GM19239 (cell line): ENCODE results near the gene NEAT1.

Source experiments
- DNase-seq: peaks from one replicate; pipeline ENCODE4 v3.0.0; 2011; ENCODE audit warnings: low spot score; ENCODE audit not compliant: insufficient read length
- FAIRE-seq: peaks from 2 replicates; lab custom pipeline; 2011; peaks lifted over from hg19 to GRCh38; lab: Jason Lieb, UNC

NEAT1 gene

DNA sequence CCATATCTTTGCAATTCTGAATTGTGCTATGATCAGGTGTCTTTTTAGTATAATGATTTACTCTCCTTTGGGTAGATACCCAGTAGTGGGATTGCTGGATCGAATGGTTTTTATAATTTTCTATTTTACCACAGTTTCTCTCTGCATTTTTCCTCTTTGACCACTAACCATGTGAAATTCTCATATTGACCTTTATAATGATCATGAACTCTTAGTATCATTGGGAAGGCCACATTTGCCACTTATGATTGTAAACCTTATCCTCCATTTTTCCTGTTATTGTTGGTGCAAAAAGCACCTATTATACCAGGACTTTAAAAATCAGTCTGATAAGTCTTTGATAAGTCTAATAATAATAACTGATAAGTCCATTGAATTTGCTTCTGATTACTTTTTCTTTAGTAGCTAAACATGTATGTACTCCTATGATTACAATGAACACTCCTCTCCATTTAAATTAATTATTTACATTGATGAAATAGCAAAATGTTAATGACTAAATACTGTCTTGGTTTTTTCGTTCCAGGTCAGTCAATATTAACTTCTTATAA, 9.6 kb downstream of the NEAT1 start:
- FAIRE-seq: no peak
- DNase-seq: no peak

DNA sequence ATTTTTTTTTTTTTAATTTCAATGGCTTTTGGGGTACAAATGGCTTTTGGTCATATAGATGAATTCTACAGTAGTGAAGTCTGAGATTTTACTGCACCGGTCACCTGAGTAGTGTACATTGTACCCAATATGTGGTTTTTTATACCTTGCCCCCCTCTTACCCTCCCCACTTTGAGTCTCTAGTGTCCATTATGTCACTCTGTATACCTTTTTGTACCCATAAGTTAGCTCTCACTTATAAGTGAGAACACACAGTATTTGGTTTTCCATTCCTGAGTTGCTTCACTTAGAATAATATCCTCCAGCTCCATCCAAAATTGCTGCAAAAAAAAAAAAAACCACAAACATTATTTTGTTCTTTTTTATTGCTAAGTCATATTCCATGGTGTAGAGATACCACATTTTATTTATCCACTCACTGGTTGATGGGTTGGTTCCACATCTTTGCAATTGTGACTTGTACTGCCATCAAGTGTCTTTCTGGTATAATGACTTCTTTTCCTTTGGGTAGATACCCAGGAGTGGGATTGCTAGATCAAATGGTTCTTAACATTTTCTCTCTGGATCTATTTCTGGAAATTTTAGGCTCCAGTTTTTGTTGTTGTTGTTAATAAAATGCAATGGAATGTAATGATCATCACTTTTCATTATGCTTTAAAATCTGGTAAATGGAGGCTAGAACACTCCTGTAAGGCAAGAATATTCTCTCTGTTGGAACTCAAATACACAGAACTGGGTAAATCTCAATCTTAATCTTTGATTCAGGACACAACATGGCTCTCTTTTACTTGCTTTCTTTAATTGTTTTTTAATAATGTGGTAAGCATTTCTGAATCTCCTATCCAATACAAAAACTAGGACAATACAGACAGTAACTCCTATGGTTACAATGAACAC, 10.3 kb downstream of the NEAT1 start:
- DNase-seq (no peak), FAIRE-seq (peak; percentile 45)

- FAIRE-seq: no peak
- no peak for DNase-seq
Measured at GRCh38 chr11:65433657-65434056, 11.1 kb downstream of the NEAT1 start.

GRCh38 chr11:65434057-65434666, 11.6 kb downstream of the NEAT1 start:
- FAIRE-seq (peak; percentile 14), DNase-seq (no peak)

DNA sequence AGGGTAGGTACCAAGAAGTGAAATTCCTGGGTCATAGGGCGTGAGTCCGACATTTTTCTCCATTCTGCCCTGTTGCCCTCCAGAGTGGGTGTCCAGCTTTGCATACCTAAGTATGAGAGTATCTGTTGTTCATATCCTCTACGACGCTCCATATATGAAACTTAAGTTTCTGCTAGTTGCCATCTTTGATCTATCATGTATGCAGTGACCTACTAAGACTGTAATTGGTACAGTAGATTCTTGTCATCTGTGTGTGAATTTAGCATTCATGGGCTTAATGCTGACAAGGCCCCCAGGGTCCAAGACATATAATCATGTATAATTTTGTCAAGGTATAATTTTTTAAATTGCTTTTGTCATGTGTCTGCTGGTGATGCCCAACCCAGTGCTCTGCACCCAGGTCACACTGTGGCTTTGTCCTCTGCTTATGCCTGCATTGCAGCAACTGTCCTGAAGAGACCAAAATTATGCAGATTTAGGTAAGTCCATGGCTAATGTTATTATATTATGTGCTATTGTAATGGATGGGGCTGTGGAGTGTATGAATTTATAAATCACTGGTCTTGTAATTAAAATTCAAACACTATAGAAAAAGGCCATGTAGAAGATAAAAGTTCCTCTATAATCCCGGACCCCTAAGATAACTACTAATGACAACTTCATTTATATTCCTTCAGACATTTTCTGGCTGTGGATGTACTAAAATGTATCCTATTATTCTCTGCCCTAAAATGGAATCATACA, 12.2 kb downstream of the NEAT1 start:
- DNase-seq: no peak
- FAIRE-seq: no peak

- FAIRE-seq (no peak), DNase-seq (no peak)
Measured at GRCh38 chr11:65435411-65435931, 12.9 kb downstream of the NEAT1 start.

GRCh38 chr11:65435981-65436411, 13.4 kb downstream of the NEAT1 start:
- no peak for FAIRE-seq

GRCh38 chr11:65436412-65437032, 13.9 kb downstream of the NEAT1 start:
- DNase-seq: no peak
- FAIRE-seq: no peak

More at GRCh38 chr11:65435981-65436411, 13.4 kb downstream of the NEAT1 start:
- no peak for DNase-seq

- FAIRE-seq (no peak), DNase-seq (no peak)
Measured at GRCh38 chr11:65437436-65438227, 15.0 kb downstream of the NEAT1 start.

DNA sequence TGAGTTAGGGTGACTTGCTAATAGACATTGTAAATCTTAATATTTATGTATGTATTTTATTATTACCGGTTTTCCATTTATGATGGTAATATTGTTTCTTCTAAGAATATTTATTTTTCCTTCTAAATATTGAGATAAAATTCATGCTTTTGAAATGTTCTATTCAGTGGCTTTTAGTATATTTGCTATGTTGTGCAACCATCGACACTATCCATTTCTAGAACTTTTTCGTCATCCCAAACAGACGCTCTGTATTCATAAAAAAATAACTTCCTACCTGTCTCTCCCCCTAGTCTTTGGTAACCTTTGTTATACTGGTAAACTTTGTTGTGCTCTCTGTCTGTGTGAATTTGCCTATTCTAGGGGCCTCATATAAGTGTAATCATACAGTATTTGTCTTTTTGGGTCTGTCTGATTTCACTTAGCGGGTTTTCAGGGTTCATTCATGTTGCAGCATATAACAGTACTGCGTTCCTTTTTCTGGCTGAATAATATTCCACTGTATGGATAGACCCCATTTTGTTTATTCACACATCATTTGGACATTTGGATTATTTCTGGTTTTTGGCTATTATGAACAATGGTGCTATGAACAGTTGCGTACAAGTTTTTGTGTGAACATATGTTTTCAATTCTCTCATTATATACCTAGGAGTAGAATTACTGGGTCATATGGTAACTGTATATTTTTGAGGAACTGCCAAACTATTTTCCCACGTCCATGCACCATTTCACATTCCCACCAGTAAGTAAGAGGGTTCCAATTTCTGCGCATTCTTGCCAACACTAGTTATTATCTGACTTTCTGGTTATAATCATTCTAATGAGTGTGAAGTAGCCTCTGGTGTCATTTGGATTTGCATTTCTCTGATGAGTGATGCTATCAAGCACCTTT, 15.9 kb downstream of the NEAT1 start:
- FAIRE-seq (no peak), DNase-seq (no peak)

DNA sequence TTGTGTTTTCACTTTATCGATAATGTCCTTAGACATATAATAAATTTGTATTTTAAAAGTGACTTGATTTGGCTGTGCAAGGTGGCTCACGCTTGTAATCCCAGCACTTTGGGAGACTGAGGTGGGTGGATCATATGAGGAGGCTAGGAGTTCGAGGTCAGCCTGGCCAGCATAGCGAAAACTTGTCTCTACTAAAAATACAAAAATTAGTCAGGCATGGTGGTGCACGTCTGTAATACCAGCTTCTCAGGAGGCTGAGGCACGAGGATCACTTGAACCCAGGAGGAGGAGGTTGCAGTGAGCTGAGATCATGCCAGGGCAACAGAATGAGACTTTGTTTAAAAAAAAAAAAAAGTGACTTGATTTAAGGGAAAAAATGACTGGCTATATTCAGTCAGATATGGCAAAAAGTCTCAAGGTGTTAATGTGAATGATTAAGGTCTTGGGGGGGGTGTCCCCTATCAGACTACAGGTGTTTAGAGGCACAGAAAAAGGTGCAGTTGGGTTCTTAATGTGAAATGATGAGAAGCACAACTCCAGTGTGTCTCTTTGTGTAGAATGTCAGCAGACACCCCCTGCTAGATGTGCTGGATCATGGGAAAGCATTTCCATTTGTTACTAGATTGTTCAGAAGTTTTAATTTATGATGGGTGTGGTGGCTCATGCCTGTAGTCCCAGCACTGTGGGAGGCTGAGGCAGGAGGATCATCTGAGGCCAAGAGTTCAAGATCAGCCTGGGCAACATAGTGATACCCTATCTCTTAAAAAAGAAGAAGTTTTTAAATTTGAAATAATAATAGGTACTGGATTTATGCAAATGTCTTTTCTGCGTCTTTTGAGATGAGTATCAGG, 17.0 kb downstream of the NEAT1 start:
- DNase-seq (no peak), FAIRE-seq (no peak)

DNA sequence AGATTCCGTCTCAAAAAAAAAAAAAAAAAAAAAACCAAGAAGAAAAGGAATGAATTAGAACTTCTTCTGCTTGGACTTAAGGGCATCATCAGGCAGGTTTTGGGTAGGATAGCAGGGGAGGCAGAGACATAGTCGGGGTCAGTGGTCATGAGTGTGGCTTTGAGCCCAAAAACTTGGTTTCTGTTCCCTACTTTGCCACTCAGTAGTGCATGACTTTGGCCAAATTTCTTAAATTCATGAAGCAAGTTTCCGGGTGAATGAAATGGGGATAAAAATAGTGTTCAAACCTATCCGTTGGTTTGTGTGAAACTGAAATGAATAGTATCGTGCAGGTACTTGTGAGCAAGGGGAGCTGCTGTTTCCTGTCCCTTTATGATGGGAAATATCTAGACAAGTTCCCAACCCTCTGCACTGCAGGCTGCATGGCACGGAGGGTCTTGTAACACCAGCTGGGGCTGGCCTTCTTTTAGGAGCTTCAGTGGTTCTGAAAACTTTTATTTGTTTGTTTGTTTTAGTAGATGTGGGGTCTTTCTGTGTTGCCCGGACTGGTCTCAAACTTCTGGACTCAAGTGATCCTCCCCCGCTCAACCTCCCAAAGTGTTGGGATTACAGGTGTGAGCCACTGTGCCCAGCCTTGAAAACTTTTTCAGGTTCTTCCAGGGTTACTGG, 18.4 kb downstream of the NEAT1 start:
- peak; percentile 92 for FAIRE-seq

DNA sequence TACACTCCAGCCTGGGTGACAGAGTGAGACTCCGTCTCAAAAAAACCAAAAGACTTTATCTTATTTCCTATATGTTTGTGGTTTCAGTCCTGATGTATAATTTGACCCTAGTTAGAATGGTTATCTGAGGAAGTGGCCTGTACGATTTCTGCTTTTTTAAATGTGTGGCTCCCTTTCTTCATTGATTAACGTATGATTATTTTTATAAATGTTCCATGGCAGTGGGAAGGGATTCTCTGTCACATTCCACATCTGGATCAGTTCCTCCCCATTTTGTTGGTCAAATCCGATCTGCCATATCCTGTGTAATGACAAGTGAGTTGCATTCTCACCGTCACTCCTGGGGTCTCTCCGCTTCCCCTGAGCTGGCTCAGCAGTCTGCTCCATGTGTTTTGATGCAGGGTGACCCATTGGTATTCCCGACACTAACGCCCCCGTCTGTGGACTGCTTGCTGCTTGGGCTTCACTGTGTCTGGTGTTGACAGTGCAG, 20.3 kb downstream of the NEAT1 start:
- FAIRE-seq (peak; percentile 54), DNase-seq (no peak)

More for the DNA sequence above, 18.4 kb downstream of the NEAT1 start:
- DNase-seq: no peak

DNA sequence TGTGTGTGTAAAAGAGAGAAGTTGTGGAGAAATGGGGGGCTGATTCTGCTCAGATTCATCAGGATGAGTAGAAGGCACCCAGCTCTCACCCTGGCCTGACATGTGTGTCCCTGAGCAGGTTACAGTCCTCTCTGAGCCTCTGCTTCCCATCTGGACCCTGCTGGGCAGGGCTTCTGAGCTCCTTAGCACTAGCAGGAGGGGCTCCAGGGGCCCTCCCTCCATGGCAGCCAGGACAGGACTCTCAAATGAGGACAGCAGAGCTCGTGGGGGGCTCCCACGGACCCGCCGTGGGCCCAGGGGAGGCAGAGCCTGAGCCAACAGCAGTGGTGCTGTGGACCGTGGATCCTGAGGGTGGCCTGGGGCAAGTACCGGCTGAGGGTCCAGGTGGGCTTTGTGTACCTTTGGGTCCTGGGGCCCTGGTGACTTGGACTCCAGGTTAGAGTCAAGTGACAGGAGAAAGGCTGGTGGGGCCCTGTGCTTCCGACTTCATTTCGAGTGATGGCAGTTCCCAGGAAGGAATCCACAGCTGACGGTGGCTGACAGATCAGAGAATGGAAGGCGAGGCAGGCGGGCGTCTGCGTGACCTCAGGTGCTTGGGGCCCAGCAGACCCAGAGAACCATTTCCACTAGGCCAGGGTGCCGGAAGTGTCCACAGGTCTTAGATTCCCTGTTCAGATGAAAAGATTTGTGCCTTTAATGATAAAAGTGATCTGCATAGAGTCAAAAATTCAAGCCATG, 21.9 kb downstream of the NEAT1 start:
- FAIRE-seq (no peak), DNase-seq (no peak)

DNA sequence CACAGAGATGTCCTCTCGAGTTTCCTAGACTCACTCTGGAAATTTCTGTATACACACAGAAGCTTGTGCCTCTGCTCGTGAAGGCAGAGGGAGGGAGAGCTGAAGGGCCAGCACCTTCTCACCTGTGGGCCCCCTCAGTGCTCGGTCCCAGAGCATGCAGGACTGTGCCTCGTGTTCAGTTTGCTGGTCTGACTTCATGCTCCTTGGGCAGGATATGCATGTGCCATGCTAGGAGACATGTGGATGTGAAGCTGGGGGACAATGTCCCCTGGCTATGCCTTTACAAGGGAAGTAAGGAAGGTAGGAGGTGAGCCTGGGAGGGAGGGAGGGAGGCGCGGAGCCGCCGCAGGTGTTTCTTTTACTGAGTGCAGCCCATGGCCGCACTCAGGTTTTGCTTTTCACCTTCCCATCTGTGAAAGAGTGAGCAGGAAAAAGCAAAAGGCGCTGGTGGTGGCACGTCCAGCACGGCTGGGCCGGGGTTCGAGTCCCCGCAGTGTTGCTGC, 22.6 kb downstream of the NEAT1 start:
- FAIRE-seq (no peak), DNase-seq (no peak)
